SK-N-SH treated with all-trans-retinoic acid at 6 μM for 48 hours (cell line): ENCODE results near the gene GRID1.

Source experiments
- ARNTL ChIP-seq: fragments of 450-650 bp; formaldehyde crosslinking; IDR thresholded peaks from 2 replicates; pipeline ENCODE4 v1.5.0; 2020; ENCODE audit warnings: low read depth, mild to moderate bottlenecking, moderate library complexity, borderline replicate concordance
- BACH2 ChIP-seq: fragments of 250-450 bp; sonication (Bioruptor Pico); IDR thresholded peaks from 2 replicates; pipeline ENCODE4 v1.9.0; 2021; ENCODE audit warnings: mild to moderate bottlenecking, borderline replicate concordance
- ISL1 ChIP-seq: fragments of 250-450 bp; sonication (Bioruptor Pico); IDR thresholded peaks from 2 replicates; pipeline ENCODE4 v2.1.2; 2022; ENCODE audit warnings: mild to moderate bottlenecking, moderate library complexity
- PATZ1 ChIP-seq: fragments of 250-450 bp; sonication (Bioruptor Pico); IDR thresholded peaks from 2 replicates; pipeline ENCODE4 v1.8.0; 2020; ENCODE audit warnings: mild to moderate bottlenecking, moderate library complexity, borderline replicate concordance
- POU6F1 ChIP-seq: fragments of 250-450 bp; sonication (Bioruptor Pico); IDR thresholded peaks from 2 replicates; pipeline ENCODE4 v1.8.0; 2021; ENCODE audit warnings: low read depth, mild to moderate bottlenecking, moderate library complexity, borderline replicate concordance
- TCF4 ChIP-seq: fragments of 250-450 bp; sonication (Bioruptor Pico); IDR thresholded peaks from 2 replicates; pipeline ENCODE4 v1.8.0; 2021; ENCODE audit warnings: mild to moderate bottlenecking, moderate library complexity, borderline replicate concordance
- ZFP30 ChIP-seq: fragments of 450-650 bp; formaldehyde crosslinking; IDR thresholded peaks from 2 replicates; pipeline ENCODE4 v1.5.0; 2022; ENCODE audit warnings: mild to moderate bottlenecking, moderate library complexity

GRCh38 chr10:85978566-85979358 lies 387.8 kb downstream of the GRID1 start:
- TF ChIP-seq TCF4 (CRISPR knock-in tag), result no peak
- no peak for TF ChIP-seq ZFP30 (CRISPR knock-in tag)
- TF ChIP-seq PATZ1 (CRISPR knock-in tag), result no peak
- TF ChIP-seq ISL1 (CRISPR knock-in tag), result no peak
- TF ChIP-seq POU6F1 (CRISPR knock-in tag), result no peak
- TF ChIP-seq BACH2 (CRISPR knock-in tag), result no peak
- TF ChIP-seq ARNTL, result no peak
